NCI-H1105 (cell line): ENCODE data around the gene COPZ1.

Source experiments
- DNase-seq: peaks from one replicate; lab custom pipeline; 2025; lab: John Stamatoyannopoulos, UW

Gene COPZ1

DNA sequence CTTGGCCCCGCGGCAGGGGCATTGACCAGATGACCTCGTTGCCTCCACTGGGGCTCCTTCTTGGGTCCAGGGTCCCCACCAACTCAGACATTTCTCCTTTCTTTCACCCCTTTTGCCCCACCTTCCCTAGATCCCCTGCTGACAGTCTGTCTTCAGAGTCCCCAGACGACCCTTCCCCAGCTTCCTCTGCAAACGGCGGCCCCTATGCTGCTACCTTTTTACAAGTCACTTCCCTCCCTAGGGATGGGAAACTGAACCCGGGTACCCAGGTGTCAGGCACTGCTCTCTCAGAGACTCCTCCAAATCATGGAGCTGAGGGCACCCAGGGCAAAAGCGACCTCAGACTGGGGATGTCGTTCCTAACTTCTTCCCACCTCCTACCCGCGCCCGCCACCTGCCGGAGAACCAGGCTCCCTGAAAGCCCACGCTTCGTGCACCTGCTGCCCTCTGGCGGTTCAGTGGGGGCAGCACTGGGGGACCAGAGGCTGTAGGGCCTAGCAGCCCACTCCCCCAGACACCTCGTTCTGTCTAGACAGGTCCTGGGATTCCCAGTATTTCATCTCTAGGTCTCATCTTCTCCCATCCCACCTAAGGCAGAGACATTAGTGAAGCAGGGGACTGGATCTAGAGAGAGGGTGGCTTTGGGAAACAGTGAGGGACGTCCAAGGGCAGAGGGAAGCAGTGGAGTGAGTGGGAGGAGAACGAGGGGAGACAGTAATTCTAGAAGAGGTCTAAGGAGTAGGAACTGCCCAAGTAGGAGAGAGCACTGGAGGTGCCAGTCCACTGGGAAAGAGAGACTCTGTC lies 54.7 kb downstream of the COPZ1 start:
- peak; percentile 70 for DNase-seq

DNA sequence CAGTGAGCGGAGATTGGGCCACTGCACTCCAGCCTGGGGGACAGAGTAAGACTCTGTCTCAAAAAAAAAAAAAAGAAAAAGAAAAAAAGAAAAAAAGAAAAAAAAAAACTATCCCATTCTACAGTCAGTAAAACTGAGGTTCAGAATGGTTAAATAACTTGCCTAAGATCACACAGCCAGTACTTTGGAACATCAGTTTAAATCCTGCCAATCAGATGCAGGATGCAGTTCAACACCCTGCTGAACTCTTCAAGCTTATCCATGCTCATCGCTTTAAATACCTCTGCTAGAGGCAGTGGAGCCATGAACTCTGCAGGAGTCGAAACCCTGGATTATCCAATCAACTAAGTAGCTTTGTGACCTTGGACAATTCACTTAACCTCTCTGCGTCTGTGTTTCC lies 56.2 kb downstream of the COPZ1 start:
- no peak for DNase-seq

DNA sequence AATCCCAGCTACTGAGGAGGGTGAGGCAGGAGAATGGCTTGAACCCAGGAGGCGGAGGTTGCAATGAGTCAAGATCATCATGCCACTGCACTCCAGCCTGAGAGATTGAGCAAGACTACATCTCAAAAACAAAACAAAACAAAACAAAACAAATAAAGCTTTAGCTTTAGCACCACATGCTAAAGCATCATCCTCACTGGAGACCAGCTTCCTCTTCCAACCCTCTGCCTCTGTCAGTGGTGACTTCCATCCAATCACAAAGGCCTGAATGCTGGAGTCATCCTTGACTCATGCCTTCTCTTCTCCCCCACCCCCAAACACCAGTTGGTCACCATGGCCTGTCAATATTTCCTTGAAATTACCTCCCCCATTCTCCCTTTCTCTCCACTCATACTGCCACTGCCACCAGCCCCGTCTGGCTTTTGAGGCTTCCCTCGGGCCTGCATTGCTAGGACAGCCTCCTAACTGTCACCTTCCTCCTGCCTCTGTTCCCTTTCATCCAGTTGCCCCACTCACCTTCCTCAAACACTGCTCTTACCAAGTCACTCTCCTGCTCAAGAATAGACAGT lies 58.2 kb downstream of the COPZ1 start:
- DNase-seq, result no peak

DNA sequence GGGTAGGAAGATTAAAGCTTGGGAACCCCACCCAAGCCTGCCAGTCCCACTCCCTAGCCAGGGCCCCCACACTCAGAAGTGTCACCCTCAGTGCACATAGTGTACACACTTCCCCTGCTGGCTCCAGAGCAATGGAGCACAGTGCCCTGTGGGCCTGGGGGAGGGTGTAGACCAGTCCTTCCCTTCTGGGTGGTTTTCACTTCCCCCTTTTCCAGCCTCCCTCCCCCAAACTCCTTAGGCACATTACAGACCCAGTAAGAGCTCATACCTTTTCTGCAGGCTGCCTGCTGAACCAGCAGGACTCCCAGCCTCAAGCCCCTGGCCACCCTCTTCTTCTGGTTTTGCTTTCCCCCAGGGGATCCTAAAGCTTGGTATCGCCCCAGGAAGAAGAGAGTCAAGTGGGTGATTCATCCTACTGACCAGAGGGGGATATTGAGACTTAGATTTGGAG lies 59.7 kb downstream of the COPZ1 start, which contains the start of gene ZNF385A:
ZNF385A (minus strand) TSS at position 143 of the 451 bp plus-strand sequence. CDS start 219 bp downstream, outside the sequence.
- no peak for DNase-seq

DNA sequence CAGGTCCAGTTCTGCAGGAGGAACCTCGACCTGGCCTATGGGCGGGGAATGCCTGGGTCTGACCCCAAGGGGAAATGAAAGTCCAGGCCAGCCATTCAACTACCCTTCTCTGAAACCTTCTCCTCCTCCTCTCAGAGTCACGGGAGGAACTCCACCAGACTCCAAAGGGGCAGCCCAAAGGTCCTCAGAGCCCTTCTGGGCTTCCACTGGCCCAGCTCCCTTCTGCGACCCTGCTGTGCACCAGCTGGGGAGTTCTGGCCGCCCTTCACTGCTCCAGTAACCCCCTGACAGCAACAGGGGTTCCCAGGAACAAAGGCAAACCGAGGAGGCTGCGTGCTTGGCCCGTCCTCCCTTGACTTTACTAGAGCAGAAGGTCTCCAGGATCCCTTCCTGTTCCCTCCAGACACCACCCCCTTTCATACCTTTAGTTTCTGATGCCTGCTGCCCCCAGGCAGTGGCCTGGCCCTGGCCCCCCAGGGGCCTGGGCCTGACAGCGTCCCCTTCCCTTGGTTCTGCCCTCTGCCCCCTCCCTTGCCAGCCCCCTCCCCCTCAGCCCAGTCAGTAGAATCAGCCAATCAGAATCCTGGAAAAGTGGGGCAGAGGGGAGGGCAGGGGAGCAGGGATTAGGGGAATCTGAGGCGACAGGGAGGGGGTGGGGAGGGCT lies 60.5 kb downstream of the COPZ1 start:
- DNase-seq, result no peak

DNA sequence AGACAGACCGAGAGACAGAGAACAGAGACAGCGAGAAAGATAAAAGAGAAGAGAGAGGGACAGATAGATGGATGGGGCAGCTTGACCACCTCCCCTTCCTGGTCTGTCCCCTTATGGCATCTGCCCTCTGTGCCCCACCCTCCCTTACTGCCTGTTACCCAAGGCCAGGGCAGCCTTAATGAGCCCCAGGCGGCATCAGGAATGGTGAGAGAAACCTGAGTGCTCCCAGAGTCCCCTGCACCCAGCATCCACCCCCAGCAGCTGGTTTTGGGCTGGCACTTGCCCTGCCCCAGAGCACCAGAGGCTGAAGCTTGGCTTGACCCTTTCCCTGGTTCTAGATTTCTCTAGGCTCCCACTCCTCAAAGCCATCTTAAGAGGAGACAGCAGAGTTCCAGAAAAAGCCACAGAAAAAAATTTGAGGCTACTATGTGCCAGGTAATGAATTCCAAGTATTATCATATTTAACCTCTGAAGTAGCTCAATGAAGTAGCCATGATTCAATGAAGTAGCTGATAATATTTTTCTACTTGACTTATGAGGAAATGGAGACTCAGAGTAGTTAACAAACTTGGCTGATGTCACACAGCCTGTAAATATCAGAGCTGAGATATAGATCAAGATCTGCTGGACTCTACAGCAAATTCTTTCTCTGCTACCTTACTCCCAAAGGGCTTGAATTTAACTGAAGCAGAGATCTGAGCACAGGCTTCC lies 61.6 kb downstream of the COPZ1 start:
- no peak for DNase-seq

DNA sequence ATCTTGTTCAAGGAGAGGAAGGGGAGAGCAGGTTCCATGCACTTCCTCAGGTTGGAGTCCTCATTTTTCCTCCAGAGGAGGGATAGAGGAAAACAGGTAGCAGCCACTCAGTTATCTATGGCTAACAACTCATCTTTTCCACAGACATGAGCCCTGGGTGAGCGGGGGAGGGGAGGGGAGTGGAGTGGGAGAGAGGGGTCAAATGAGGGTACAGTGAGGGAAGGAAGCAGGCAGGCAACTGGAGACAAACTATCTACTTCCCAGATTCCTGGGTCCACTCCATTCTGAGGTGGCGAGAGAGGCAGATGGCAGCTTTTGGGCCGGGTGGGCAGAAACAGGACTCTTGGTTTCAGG lies 62.2 kb downstream of the COPZ1 start:
- DNase-seq, result no peak

DNA sequence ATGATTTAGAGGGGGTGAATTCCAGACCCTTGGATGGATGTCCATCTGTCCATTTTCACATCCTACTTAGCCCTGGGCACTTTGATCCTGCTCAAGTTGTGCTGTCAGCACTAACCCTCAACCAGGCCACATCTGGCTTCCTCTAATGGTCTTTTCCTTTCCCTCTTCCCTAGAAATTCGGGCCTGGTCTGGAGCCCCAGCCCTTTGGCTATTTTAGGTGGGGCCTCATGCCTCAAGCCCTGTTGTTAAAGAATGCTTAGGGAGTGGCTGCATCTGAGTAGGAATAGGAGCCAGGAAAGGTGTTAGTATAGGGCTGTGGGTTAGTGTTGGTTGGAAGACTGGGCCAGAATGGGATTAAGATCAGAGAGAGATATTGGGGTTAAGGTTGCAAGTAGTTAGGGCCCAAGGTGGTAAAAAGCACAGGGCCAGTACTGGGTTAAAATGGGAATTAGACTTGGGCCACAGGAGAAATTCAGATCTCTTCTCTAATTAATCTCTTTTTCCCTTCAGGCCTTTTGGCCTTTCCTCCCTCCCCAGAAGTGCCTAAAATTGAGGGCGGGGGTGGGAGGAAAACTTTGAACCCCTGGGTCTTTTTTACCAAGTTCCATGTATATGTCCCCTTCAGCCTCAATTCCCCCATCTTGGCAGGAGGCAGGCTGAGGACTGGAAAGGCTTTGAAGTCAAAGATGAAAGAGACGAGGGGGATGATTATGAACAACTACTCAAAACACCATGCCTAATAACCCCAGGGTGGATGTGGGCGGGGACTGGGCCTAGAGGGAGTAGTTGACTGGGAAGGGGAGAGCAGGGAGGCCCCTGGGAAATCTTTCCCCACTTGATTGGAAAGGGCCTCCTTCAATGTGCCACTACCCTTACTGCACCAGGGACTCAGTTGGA lies 63.6 kb downstream of the COPZ1 start:
- no peak for DNase-seq

DNA sequence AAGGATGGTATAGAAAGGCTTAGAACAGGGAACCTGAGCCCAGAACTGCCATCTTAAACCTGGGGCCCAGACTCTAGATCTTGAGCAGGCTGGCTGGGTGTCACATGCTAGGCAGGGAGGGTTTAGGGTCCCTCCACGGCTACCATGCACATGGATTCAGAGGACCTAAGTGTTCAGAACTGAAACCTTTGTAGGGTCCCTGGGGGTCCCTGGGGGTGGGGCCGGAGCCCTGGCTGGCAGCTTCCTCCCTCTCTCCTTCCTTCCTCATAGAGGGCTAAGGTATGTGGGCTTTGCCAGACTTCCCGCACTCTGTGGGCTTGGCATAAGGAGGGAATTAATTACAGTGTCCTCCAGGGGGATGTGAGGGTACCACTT lies 64.2 kb downstream of the COPZ1 start:
- DNase-seq, result no peak

DNA sequence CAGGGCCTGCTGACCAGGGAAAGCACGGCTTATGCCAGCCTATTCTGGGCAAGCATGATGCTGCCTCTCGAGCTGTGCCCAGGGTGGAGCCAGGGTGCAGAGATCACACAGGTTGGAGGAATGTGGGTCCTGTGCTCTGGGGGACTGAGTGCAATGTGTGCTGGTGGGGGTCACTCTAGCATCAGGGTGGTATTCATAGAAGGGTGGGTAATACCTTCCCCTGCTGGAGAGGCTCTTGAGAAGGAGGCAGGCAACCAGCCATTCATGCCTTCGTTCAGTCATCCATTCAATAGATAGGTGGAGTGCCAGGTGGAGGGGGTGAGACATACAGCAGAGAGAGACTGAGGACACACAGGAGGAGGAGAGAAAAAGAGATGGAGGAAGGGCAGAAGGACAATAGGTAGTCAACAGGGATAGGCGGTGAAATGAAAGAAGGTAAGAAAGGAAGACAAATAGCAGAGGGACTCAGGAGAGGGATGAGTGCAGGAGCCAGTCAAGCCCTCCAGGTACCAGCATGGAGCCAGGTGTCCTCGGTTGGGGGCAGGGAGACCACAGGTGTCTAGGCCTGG lies 64.8 kb downstream of the COPZ1 start:
- no peak for DNase-seq

DNA sequence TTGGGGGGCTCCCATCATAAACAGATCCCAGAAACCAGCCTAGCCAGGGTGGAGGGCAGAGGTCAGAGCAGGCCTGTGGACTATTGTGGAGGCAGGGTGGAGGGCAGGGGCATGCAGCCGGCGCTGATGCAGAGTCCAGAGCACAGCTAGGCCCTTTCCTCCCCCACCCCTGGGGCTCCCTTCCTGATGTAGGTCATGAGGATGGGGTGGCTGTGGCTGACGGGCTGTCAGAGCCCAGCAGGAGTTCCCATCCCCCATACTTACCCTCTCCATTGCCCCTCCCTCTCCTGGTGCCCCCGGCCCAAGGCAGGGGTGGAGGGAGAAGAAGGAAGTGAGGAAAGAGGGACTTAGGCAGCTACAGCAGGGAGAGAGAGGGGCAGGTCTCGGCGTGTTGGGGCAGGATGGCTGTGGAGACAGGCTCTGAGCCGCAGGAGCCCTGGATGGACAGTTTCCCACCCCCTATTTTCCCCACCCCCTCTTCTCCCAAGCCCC lies 65.3 kb downstream of the COPZ1 start:
- peak; percentile 46 for DNase-seq

DNA sequence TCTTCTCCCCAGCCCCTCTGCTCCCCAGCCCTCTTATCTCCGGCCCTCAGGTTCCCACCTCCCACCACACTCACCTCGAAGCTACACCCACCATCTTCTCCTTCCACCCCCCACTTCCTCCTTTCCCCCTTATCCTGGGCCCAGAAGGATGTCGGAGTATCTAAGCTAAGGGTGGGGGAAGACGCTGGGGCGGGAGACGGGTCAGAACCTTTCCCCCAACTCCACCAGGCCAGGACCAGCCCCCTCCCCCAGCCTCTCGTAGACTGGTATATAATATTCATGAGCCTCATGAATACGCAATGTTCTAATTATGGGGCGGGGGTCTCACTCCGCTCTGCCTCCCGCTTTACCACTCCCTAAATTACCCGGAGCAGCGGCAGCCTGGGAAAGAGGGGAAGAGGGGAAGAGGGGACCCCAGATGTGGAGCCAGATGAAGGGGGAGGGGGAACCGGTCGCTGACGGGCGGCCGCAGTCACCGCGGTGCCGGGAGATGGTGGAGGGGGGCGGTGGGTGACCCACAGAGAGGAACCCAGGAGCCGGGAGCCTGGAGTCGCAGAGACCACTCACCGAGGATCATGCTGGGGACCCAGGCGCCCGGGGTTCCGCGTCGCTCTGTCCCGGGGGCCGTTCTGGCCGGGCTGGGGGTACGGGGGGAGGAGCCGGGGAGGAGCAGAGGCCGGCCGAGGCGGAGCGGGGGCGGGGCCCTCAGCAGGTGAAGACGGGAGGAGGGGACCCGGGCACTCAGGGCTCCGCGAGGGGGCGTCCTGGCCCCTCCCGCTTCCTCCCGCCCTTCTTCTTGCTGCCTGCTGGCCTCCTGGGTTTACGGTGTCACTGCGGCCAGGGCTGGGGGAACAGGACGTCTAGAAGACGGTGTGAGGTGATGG lies 66.0 kb downstream of the COPZ1 start:
- DNase-seq, result peak; percentile 24

DNA sequence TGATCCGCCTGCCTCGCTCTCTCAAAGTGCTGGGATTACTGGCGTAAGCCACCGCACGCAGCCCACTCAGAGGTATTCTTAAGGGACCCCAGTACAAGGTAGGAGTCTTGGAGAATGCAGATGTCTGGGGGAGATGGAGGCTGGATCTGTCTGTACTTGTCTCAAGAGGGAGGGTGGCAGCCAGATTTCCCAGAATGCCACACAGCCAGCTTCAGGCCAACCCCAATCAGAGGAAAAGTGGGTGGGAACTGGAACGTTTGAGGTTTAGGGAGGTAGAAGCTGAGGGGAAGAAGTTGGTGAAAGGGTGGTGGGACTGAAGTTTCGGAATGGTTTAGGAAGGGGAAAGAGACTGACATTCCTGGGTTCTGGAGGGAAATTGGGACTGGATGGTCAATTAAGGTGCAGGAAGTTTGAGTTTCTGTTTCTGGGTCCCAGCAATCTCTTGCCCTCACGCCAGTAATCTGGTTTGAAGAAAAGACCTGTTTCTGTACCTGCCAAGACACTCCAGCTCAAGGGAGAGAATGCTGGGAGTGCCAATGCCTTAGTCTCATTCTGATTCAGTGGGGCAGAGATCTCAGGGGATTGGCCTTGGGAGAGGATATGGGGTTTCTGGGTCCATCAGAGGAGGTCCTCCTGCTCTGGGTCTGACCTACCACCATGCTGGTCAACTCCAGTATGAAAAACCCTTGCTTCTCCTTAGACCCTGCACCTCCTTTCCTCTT lies 67.7 kb downstream of the COPZ1 start:
- DNase-seq, result no peak

DNA sequence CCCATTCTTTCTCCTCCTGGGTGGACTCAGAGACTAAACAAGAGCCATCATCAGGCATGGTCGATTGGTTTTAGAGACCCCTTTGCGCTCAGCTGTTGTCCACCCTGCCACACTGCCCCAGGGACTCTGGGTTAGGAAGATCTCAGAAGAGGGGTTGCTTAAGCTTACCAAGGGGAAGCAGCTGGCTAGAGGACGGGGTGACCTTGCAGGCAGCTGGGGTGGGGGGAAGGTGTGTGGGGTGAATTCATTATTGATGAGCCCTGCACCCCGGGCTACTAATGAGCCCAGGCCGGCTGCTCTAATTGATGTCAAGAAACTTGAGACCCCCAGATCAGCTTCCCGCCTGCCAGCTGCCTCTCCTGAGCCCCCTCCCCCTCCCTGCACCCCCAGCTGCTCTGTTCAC lies 68.3 kb downstream of the COPZ1 start:
- DNase-seq, result no peak

DNA sequence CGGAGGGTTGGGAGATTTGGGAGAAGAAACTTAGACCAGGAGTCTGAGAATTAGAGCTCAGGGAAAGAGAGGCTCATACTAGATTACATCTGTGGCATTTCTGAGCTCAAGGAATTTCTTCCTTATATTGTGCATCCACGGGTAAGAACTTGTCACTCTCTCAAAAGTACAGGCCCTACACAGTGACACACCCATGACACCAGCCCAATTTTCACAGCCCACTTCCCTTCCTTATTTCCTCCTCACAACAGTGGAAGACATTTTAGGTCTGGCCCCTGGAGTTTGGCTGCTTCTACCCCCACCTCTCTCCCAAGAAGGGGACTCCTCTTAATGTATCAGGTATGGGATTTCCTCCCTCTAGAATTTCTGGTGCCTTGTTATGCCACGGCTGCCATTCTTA lies 68.8 kb downstream of the COPZ1 start:
- no peak for DNase-seq

DNA sequence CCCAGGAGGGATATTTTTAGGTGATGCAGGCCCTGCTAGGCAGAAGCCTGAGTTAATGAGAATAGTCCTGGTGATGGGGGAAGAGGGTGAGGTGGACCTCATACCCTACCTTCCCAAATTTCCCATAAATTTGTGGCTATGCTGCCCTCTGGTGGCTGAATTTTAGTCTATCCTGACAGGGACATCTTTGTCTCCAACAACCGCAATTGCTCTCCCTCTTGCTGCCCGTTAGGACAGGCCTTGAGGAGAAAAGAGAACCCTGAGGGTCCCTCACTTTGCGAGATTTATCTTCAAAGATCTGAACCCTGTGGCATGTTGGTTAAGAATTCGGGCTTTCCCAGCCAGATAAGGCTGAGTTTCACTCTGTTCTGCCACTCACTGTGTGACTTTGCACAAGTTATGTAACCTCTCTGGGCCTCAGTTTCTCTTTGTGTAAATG lies 69.4 kb downstream of the COPZ1 start:
- peak; percentile 33 for DNase-seq

DNA sequence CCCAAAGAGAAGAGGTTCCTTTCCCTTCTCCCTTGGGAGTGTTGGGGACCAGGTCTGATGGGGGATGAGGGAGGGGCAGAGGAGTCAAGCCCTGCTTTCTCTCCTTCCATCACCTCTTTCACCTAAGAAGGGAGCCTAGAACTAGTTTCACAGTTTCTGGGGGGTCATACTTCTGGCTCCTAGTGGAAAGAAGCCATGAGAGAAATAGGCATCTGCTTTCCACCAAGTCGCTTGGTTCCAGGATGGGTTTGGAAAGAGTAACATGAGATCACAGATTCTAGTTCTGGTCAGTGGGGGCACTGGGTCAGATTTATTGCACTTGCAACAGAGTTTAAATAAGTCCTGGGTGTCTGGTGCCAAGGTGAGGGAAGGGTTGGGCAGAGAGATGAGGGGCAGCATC lies 70.1 kb downstream of the COPZ1 start:
- DNase-seq, result no peak

DNA sequence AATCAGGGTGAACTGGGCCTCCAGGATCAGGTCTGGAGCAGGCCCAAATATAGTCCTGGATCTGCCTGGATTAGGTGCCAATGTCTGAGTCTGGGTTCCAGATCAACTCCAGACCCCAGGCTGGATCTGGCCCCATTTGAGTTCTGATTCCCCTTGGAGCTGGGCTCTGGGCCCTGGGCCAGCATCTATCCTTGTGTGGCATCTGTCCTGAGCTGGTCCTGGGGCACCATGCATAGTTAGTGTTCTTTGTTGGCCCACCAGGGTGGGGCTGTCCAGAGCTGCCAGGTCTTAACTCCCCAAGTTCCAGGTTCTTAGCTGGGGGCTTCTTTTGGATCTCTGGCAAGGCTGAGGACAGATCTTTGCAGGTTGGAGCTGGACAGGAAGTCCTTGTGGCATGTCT lies 70.6 kb downstream of the COPZ1 start:
- DNase-seq, result no peak

DNA sequence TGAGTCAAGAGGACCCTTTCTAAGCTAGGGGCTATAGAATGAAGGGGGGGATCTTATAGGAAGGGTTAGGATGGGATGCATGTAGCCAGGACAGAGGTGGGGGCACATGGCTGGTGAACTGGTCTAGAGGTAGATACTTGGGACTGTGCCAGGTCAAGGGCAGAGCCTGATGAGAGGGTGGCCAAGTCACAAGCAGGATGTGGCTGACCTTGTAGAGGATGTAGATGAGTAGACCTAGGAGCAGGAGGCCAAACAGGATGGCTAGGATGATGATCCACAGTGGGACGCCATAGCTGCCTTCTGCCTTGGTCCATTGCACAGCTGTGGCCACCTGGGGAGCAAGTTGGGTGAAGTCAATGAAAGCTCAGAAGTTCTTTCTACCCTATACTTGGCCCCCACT lies 72.2 kb downstream of the COPZ1 start:
- DNase-seq, result no peak
